Jurkat, Clone E6-1 (cell line): ENCODE results near the gene PRKCZ.

Experiments used
- DNase-seq: peaks from one replicate; pipeline ENCODE4 v3.0.0-alpha.2; 2011; ENCODE audit warnings: low read depth, low spot score
- H3K4me3 ChIP-seq: 2 replicates; pipeline ENCODE4 v1.5.1; 2011; ENCODE audit warnings: mild to moderate bottlenecking, low read length, control low read depth, moderate library complexity

PRKCZ gene

DNA sequence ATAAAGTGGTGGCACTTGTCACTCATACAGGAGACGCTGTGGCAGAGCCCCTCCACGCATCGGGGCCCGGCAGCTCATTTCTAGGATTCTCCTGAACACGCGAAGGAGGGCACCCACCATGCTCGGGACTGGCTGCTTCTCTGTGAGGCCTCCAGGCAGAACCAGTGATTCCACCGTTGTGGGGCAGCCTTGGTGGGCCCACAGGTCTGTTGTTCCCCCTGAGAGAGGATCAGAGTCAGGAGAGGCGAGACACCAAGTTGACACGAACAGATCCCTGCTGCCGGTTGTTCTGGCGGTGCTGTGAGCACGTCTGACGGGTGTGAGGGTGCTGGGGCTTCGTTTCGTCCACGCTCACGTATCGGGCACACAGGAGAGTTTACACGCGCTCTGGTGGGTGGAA lies 26.6 kb downstream of the PRKCZ start:
- H3K4me3 ChIP-seq: no peak overlapping the region
- DNase-seq: no peak

GRCh38 chr1:2078170-2078569 lies 28.0 kb downstream of the PRKCZ start:
- DNase-seq: no peak
- H3K4me3 ChIP-seq: no peak overlapping the region

GRCh38 chr1:2079396-2080085 lies 29.3 kb downstream of the PRKCZ start:
- no peak for DNase-seq
- H3K4me3 ChIP-seq: no peak overlapping the region

GRCh38 chr1:2080140-2080539 lies 29.9 kb downstream of the PRKCZ start:
- no peak for DNase-seq
- no peak overlapping the region for H3K4me3 ChIP-seq

DNA sequence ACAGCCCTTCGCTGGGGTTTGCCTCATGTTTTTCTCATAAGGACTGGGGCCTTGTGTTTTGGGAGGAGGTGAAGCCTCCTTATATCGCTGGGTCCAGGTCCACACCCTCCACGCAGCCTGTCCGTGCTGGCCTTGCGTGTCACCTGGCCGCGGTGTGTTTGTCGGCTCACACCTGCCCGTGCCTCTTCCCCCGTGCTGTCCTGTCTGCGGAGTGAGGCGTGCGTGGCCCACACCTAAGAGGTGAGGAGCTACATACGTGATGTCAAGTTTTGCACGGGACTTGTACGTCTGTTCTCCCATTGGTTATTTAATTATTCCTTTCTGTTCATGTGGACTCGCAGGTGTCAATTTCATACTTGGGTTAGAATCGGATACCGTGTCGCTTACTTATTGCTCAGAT lies 30.7 kb downstream of the PRKCZ start:
- H3K4me3 ChIP-seq: no peak overlapping the region
- no peak for DNase-seq

- DNase-seq: no peak
- H3K4me3 ChIP-seq: no peak overlapping the region
Observed at GRCh38 chr1:2081326-2081885, 31.2 kb downstream of the PRKCZ start.

DNA sequence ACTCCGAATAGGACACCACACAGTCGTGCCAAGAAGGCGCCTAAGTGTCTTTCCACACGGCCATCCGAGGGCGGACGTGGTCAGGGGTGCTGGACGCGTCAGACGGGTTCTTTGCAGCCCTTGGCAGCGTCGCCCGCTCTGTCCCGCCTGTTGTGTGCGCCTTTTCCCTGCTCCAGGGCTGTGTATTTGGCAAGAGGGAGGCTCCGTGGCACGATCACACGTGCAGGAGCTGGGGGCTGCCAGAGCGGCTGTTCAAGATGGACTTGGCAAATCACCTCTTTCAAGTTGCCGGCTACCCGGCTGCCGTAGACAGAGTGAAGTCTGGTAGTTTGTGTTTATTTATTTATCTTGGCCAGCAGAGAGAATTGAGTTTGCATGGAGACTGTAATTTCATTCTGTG lies 31.9 kb downstream of the PRKCZ start:
- DNase-seq: no peak
- H3K4me3 ChIP-seq: no peak overlapping the region

- no peak for DNase-seq
- H3K4me3 ChIP-seq: no peak overlapping the region
Observed at GRCh38 chr1:2083666-2084065, 33.5 kb downstream of the PRKCZ start.

- H3K4me3 ChIP-seq: no peak overlapping the region
- no peak for DNase-seq
Observed at GRCh38 chr1:2084306-2084705, 34.1 kb downstream of the PRKCZ start.

GRCh38 chr1:2085080-2085479 lies 34.9 kb downstream of the PRKCZ start:
- no peak for DNase-seq

GRCh38 chr1:2086446-2087078 lies 36.4 kb downstream of the PRKCZ start:
- DNase-seq: no peak

More at GRCh38 chr1:2085080-2085479, 34.9 kb downstream of the PRKCZ start:
- H3K4me3 ChIP-seq: no peak overlapping the region

GRCh38 chr1:2087766-2088165 lies 37.6 kb downstream of the PRKCZ start:
- no peak overlapping the region for H3K4me3 ChIP-seq
- DNase-seq: no peak

More at GRCh38 chr1:2086446-2087078, 36.4 kb downstream of the PRKCZ start:
- no peak overlapping the region for H3K4me3 ChIP-seq

DNA sequence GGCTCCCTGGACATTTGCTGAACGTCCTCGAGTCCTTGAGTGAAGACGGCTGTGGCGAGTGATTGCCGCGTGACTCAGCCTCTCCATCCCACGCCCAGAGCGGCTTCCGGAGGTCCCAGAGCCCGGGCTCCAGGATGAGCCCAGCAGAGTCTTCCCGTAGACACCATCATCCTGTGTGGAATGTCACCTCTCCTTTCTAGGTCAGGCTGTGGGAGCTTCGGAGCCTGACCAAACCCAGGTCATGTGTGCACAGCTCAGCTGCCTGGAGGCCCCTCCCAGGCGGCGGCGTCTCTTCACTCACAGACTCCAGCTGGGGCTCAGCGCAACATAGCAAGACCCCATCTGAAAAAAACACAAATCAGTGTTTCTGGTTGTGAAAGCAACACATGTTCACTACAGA lies 38.2 kb downstream of the PRKCZ start:
- no peak overlapping the region for H3K4me3 ChIP-seq
- no peak for DNase-seq

DNA sequence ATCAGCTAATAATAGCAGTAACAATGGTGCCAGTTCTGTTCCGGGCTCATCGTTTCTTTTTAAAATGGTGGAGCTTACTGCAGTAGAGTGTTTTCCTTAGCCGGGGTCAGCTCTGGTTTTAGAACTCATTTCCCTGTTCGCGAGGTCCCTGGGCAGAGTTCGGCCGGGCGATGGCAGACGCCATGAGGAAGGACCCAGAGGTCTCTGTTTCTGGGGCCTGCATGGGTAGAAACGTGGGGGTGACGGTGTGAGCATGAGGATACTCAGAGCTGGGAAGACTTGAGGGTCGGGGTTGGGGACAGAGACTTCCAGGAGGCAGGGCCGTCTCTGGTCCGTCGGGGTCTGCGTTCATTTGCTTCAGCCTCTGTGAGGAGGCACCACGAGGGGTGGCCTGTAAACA lies 38.8 kb downstream of the PRKCZ start:
- no peak overlapping the region for H3K4me3 ChIP-seq
- DNase-seq: no peak

DNA sequence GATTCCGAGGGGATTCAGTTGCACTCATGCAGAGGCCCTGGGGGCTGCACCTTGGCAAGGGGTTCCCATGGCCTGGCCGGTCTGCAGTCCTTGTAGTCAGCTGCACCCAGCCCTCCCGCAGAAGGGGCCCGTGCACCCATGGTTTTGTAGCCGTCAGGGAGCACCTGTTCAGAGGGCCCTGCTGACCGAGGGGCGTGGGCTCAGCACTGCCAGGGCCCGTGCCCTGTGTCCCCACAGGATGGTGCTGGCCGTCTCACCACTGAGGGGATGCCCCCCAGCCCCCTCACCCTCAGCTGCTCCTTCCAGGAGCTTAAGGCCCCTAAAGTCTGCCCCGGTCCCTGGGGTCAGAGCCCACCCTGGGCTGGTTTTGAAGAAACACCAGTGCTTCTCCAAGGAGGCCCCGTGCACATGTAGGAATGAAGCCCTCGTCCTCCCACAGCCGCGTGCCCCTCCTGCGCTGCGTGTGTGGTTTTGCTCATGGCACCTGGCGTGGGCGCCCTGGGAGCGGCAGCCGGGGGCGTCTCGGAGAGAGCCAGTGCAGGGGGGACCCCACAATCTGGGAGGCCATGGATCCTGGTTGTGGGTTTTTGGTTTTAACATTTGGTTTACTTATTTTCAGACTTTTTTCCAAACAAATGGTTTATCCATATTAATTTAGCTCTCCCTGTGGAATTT lies 40.1 kb downstream of the PRKCZ start:
- H3K4me3 ChIP-seq: no peak overlapping the region
- no peak for DNase-seq

GRCh38 chr1:2091611-2092604 lies 41.7 kb downstream of the PRKCZ start:
- no peak overlapping the region for H3K4me3 ChIP-seq
- no peak for DNase-seq

DNA sequence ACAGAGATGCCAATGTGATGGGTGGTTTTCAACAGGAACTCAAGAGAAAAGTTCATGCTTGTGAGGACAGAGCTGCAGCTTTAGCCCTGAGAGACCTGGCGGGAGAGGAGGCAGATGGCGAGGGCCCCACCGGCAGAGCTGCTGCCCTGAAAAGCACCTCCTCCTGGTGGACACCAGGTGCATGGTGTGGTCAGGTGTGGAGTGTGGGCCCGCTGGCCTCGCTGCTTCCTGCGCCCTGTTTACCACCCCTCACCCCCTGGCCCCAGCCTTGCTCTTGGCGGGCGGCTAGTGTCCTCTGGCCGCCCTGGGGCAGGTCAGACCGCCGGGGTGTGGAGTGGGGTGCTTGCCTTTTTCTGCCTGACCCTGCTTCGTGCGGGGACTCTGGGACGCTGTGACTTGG lies 42.8 kb downstream of the PRKCZ start:
- H3K4me3 ChIP-seq: no peak overlapping the region

DNA sequence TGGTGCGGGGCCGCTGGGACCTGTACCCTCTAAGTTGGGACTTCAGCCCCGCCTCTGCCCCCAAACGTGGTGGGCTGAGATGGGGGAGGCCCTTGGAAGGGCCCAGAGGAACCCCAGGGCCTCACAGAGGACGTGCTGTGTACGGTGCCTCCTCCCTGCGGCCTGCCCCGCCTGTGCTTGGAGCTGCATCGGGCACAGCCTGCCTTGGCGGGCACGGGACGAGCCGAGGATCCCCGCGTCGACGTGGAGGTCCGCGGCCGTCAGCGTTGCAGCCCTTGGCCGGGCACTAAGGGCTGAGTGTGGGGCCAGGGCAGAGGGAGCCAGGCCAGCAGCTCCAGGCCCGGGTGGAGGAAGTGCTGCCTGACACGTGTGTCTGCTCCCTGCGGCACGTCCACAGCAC lies 43.4 kb downstream of the PRKCZ start:
- DNase-seq: no peak
- H3K4me3 ChIP-seq: no peak overlapping the region

More for the DNA sequence above, 42.8 kb downstream of the PRKCZ start:
- no peak for DNase-seq
